ENCODE data around the gene FAM181A. TPM values are rescaled to one million over a fixed set of nuclear protein-coding genes. Genes with fewer than 3 reads are reported as not detected.

Gene FAM181A
- total RNA-seq, 1 experiment from 2014 or later = not detected

DNA sequence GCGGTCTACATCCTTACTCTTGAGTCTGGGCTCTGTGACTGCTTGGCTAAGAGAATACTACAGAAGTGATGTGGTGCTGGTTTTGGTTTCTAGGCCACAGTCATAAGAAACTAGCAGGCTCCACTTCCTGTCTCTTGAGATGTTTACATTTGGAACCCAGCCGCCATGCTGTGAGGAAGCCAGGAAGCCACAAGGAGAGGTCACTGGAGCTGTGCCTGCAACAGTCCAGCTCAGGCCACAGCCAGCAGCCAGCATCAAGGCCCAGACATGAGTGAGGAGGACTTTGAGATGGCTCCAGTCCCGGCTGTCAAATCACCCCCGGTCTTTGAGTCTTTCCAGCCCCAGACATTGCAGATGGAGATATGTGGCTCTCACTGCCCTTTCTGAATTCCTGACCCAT lies 12.9 kb upstream of the FAM181A start:
- no TSS peak for BruUV-seq (replicated peaks)
- Histone ChIP-seq H3K4me3 (ENCODE audit: low read depth in 2 of 2, low read length in 2 of 2) (no peak overlapping the region), H3K36me3 (ENCODE audit: control insufficient read depth, insufficient read depth, low read length) (no peaks in the 10 kb centered on the region), H3K27me3 (ENCODE audit: control insufficient read depth, insufficient read depth, low read length) (no peaks in the 10 kb centered on the region), H3K4me1 (ENCODE audit: control insufficient read depth, insufficient read depth, low read length) (no peaks in the 10 kb centered on the region), H3K27ac (ENCODE audit: low read length) (no peak overlapping the region), H3K9me3 (ENCODE audit: control insufficient read depth, insufficient read depth, low read depth, low read length) (no peaks in the 10 kb centered on the region)
- CTCF ChIA-PET = no interaction called here
- ATAC-seq (no peak), DNase-seq (ENCODE audit: low read depth, low spot score) (no peak)
- POLR2A ChIA-PET = no interaction called here
- intact Hi-C loops (cut with micrococcal nuclease; ENCODE audit: unreplicated experiment) (no loop called here), in situ Hi-C loops (cut with HindIII; ENCODE audit: low pct_unique_long_range_greater_than_20kb, low sequenced_read_pairs) (no loop called here)
- TF ChIP-seq TCF7L2 (IDR thresholded peaks at IDR 0.05; ENCODE audit: low read depth, low read length) (no peak), SIN3A (IDR thresholded peaks at IDR 0.05; ENCODE audit: borderline replicate concordance, insufficient read depth, low read depth, low read length) (no peak), POLR2AphosphoS5 (IDR thresholded peaks at IDR 0.05; ENCODE audit: low read depth, low read length) (no peak)
- TF ChIP-seq, protein P1, sequence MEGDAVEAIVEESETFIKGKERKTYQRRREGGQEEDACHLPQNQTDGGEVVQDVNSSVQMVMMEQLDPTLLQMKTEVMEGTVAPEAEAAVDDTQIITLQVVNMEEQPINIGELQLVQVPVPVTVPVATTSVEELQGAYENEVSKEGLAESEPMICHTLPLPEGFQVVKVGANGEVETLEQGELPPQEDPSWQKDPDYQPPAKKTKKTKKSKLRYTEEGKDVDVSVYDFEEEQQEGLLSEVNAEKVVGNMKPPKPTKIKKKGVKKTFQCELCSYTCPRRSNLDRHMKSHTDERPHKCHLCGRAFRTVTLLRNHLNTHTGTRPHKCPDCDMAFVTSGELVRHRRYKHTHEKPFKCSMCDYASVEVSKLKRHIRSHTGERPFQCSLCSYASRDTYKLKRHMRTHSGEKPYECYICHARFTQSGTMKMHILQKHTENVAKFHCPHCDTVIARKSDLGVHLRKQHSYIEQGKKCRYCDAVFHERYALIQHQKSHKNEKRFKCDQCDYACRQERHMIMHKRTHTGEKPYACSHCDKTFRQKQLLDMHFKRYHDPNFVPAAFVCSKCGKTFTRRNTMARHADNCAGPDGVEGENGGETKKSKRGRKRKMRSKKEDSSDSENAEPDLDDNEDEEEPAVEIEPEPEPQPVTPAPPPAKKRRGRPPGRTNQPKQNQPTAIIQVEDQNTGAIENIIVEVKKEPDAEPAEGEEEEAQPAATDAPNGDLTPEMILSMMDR (IDR thresholded peaks at IDR 0.05) = no peak
- TF ChIP-seq, protein P2, sequence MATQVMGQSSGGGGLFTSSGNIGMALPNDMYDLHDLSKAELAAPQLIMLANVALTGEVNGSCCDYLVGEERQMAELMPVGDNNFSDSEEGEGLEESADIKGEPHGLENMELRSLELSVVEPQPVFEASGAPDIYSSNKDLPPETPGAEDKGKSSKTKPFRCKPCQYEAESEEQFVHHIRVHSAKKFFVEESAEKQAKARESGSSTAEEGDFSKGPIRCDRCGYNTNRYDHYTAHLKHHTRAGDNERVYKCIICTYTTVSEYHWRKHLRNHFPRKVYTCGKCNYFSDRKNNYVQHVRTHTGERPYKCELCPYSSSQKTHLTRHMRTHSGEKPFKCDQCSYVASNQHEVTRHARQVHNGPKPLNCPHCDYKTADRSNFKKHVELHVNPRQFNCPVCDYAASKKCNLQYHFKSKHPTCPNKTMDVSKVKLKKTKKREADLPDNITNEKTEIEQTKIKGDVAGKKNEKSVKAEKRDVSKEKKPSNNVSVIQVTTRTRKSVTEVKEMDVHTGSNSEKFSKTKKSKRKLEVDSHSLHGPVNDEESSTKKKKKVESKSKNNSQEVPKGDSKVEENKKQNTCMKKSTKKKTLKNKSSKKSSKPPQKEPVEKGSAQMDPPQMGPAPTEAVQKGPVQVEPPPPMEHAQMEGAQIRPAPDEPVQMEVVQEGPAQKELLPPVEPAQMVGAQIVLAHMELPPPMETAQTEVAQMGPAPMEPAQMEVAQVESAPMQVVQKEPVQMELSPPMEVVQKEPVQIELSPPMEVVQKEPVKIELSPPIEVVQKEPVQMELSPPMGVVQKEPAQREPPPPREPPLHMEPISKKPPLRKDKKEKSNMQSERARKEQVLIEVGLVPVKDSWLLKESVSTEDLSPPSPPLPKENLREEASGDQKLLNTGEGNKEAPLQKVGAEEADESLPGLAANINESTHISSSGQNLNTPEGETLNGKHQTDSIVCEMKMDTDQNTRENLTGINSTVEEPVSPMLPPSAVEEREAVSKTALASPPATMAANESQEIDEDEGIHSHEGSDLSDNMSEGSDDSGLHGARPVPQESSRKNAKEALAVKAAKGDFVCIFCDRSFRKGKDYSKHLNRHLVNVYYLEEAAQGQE (IDR thresholded peaks at IDR 0.05; ENCODE audit: insufficient read depth in 1 of 2, low read depth in 2 of 2, low read length in 1 of 2) = no peak

DNA sequence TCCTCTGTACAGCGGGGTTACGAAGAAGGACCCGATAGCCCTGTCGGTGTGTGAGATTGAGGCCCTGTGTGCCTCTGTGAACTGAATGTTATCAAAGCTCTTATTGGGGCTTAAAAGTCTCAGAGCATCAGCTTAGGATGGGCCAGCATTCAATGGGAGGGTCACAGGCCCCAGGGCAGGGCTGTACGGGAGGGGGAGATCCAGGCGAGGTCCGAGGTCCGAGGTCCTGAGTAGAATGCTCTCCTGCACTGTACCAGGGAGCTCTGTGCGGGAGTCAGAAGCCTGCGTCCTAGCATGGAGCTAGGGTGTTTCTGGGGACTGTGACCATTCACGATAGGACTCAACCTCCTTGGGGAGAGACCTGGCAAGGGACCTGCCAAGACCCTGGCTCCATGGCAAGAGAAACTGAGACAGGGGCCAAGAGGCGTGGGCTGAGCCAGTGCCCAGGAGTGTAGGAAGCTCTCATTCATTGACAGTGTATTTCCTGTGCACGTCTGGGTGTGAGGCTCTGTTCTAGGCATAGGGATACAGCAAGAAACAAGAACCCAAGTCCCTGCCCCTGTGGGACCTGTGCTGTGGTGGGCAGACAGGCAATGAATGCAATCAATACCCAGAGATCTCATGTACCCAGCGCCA lies 12.0 kb upstream of the FAM181A start:
- BruUV-seq (replicated peaks) = no TSS peak
- TF ChIP-seq SIN3A (IDR thresholded peaks at IDR 0.05; ENCODE audit: borderline replicate concordance, insufficient read depth, low read depth, low read length) (no peak), TCF7L2 (IDR thresholded peaks at IDR 0.05; ENCODE audit: low read depth, low read length) (no peak), POLR2AphosphoS5 (IDR thresholded peaks at IDR 0.05; ENCODE audit: low read depth, low read length) (no peak)
- TF ChIP-seq, protein P2 (IDR thresholded peaks at IDR 0.05; ENCODE audit: insufficient read depth in 1 of 2, low read depth in 2 of 2, low read length in 1 of 2) = no peak
- TF ChIP-seq, protein P1 (IDR thresholded peaks at IDR 0.05) = no peak

More for the DNA sequence above, 12.0 kb upstream of the FAM181A start:
- no peak for DNase-seq (ENCODE audit: low read depth, low spot score)
- no peaks in the 10 kb centered on the region for H3K9me3 ChIP-seq (ENCODE audit: control insufficient read depth, insufficient read depth, low read depth, low read length)
- no peaks in the 10 kb centered on the region for H3K4me1 ChIP-seq (ENCODE audit: control insufficient read depth, insufficient read depth, low read length)
- H3K27ac ChIP-seq (ENCODE audit: low read length) = no peak overlapping the region
- in situ Hi-C loops (cut with HindIII; ENCODE audit: low pct_unique_long_range_greater_than_20kb, low sequenced_read_pairs) = no loop called here
- no peaks in the 10 kb centered on the region for H3K36me3 ChIP-seq (ENCODE audit: control insufficient read depth, insufficient read depth, low read length)
- ATAC-seq = no peak
- H3K27me3 ChIP-seq (ENCODE audit: control insufficient read depth, insufficient read depth, low read length) = no peaks in the 10 kb centered on the region
- no peak overlapping the region for H3K4me3 ChIP-seq (ENCODE audit: low read depth in 2 of 2, low read length in 2 of 2)
- POLR2A ChIA-PET = no interaction called here
- CTCF ChIA-PET = no interaction called here
- intact Hi-C loops (cut with micrococcal nuclease; ENCODE audit: unreplicated experiment) = no loop called here

All from Panc1 (cell line).